HCT116 (cell line): ENCODE measurements around the gene ALKBH7. TPM values are rescaled to one million over a fixed set of nuclear protein-coding genes. Genes with fewer than 3 reads are reported as not detected.

Experiments used
- ATAC-seq: fragments of 200-7000 bp; cut with Tn5 transposase; 2 replicates; pipeline ENCODE4 v1.9.1; 2020; ENCODE audit warnings: mild to moderate bottlenecking, moderate library complexity
- BruUV-seq: library from RNA; stranded (reverse); fragments of 400-500 nt; replicated peaks from 2 replicates; lab custom pipeline; 2021; lab: Mats Ljungman, UMichigan
- CTCF ChIA-PET: fragments of 300-600 bp; sonication (Branson Sonifier 250); formaldehyde crosslinking; loops from one replicate; lab custom pipeline; 2021; ENCODE audit warnings: antibody characterized with exemption; lab: Charles Lee
- POLR2A ChIA-PET: fragments of 300-600, 350-600 bp; sonication (Branson Sonifier 250); formaldehyde crosslinking; loops from one replicate; lab custom pipeline; 2021; ENCODE audit warnings: antibody characterized with exemption; lab: Charles Lee
- RAD21 ChIA-PET, 2 experiments: fragments of 300-600 bp; sonication (Branson Sonifier 250); formaldehyde crosslinking; loops; one replicate each; lab custom pipeline; 2023; ENCODE audit warnings: low total read pairs in 2 of 2; ENCODE audit not compliant: uncharacterized antibody in 2 of 2, unreplicated experiment in 2 of 2, low non-redundant PET in 1 of 2; lab: Charles Lee
- DNase-seq: peaks from one replicate; pipeline ENCODE4 v3.0.0-alpha.2; 2010; ENCODE audit warnings: low read depth, low spot score
- H2AFZ ChIP-seq: fragments of 200-600 bp; shearing (Covaris generic), sonication (generic); 2 replicates; pipeline ENCODE4 v1.6.1; 2017; ENCODE audit warnings: low read depth, mixed run types, mixed read lengths, antibody characterized with exemption, low read length; ENCODE audit not compliant: poor library complexity, severe bottlenecking
- H3K27ac ChIP-seq: 2 replicates; pipeline ENCODE4 v1.5.1; 2012; ENCODE audit warnings: low read depth, low read length
- H3K27me3 ChIP-seq: fragments of 200-600 bp; sonication (generic); 2 replicates; pipeline ENCODE4 v1.6.1; 2016; ENCODE audit warnings: mixed run types, low read length, mixed read lengths; ENCODE audit not compliant: insufficient read depth
- H3K36me3 ChIP-seq, 2 experiments: fragments of 200-500 bp in 1 of 2; fragments of 200-600 bp in 1 of 2; sonication (Bioruptor generic) in 1 of 2; sonication (generic) in 1 of 2; 2 replicates each; pipeline versions ENCODE4 v1.5.1 to v1.6.1; 2014 to 2016; ENCODE audit warnings: low read length in 2 of 2, inconsistent platforms in 1 of 2, mixed read lengths in 1 of 2, mixed run types in 1 of 2; ENCODE audit not compliant: insufficient read depth in 2 of 2, control insufficient read depth in 1 of 2
- H3K4me1 ChIP-seq, 2 experiments: fragments of 200-600 bp in 1 of 2; sonication (generic) in 1 of 2; 2 replicates each; pipeline versions ENCODE4 v1.5.1 to v1.6.1; 2012 to 2017; ENCODE audit warnings: low read length in 2 of 2, inconsistent platforms in 1 of 2, mild to moderate bottlenecking in 1 of 2, mixed read lengths in 1 of 2, mixed run types in 1 of 2, moderate library complexity in 1 of 2; ENCODE audit not compliant: insufficient read depth in 2 of 2, control insufficient read depth in 1 of 2
- H3K4me2 ChIP-seq: fragments of 200-600 bp; sonication (generic); 2 replicates; pipeline ENCODE4 v1.6.1; 2017; ENCODE audit warnings: mixed run types, low read length, mixed read lengths
- H3K4me3 ChIP-seq, 2 experiments: fragments of 200-600 bp in 1 of 2; sonication (generic) in 1 of 2; replicated peaks in 1 of 2; 2 replicates each; pipeline ENCODE4 v1.5.1; 2011 to 2016; ENCODE audit warnings: low read length in 2 of 2, control low read depth in 1 of 2, low read depth in 1 of 2, mild to moderate bottlenecking in 1 of 2, mixed read lengths in 1 of 2, mixed run types in 1 of 2
- H3K79me2 ChIP-seq: fragments of 200-600 bp; sonication (generic); 2 replicates; pipeline ENCODE4 v1.6.1; 2017; ENCODE audit warnings: mild to moderate bottlenecking, mixed run types, low read length, moderate library complexity, mixed read lengths; ENCODE audit not compliant: insufficient read depth
- H3K9ac ChIP-seq: fragments of 200-600 bp; sonication (generic); 2 replicates; pipeline ENCODE4 v1.6.1; 2016; ENCODE audit warnings: low read length, mixed read lengths
- H3K9me2 ChIP-seq: fragments of 200-600 bp; sonication (generic), shearing (Covaris generic); 2 replicates; pipeline ENCODE4 v1.6.1; 2017; ENCODE audit warnings: mixed run types, mild to moderate bottlenecking, moderate library complexity; ENCODE audit not compliant: insufficient read depth
- H3K9me3 ChIP-seq, 2 experiments: fragments of 200-500 bp in 1 of 2; fragments of 200-600 bp in 1 of 2; sonication (Bioruptor generic) in 1 of 2; sonication (generic) in 1 of 2; 2 replicates each; pipeline ENCODE4 v1.6.1; 2014 to 2017; ENCODE audit warnings: low read length in 2 of 2, mixed read lengths in 2 of 2, inconsistent platforms in 1 of 2, low read depth in 1 of 2, mild to moderate bottlenecking in 1 of 2, mixed run types in 1 of 2, moderate library complexity in 1 of 2; ENCODE audit not compliant: control insufficient read depth in 1 of 2, insufficient read depth in 1 of 2
- H4K20me1 ChIP-seq: fragments of 200-600 bp; sonication (generic), shearing (Covaris generic); 2 replicates; pipeline ENCODE4 v1.6.1; 2017; ENCODE audit warnings: mixed run types, mild to moderate bottlenecking, moderate library complexity; ENCODE audit not compliant: insufficient read depth
- CEBPB ChIP-seq: IDR thresholded peaks from 2 replicates; pipeline ENCODE4 v1.6.1; 2012; ENCODE audit warnings: low read depth
- CTCF ChIP-seq, 3 experiments: fragments of 200-600 bp in 1 of 3; sonication (generic) in 1 of 3; IDR thresholded peaks in 2 of 3; conservative IDR thresholded peaks in 1 of 3; 2 replicates each; pipeline ENCODE4 v1.5.1; 2012 to 2017; ENCODE audit warnings: low read depth in 2 of 3, low read length in 2 of 3, antibody characterized with exemption in 1 of 3, borderline replicate concordance in 1 of 3, control low read depth in 1 of 3, mild to moderate bottlenecking in 1 of 3, mixed read lengths in 1 of 3, mixed run types in 1 of 3, moderate library complexity in 1 of 3; ENCODE audit not compliant: insufficient read depth in 1 of 3
- POLR2A ChIP-seq: IDR thresholded peaks from 2 replicates; pipeline ENCODE4 v1.7.0; 2011; ENCODE audit warnings: borderline replicate concordance; ENCODE audit not compliant: insufficient read depth, insufficient read length; ENCODE audit errors: extremely low read depth
- POLR2AphosphoS5 ChIP-seq: IDR thresholded peaks from 2 replicates; pipeline ENCODE4 v1.6.1; 2011; ENCODE audit warnings: mild to moderate bottlenecking, low read depth, low read length, moderate library complexity
- RAD21 ChIP-seq: IDR thresholded peaks from 2 replicates; pipeline ENCODE4 v1.6.1; 2012; ENCODE audit warnings: low read depth, mild to moderate bottlenecking
- SRF ChIP-seq: IDR thresholded peaks from 2 replicates; pipeline ENCODE4 v1.6.1; 2012; ENCODE audit warnings: low read depth
- ZBTB33 ChIP-seq: IDR thresholded peaks from 2 replicates; pipeline ENCODE4 v1.6.1; 2011; ENCODE audit warnings: mild to moderate bottlenecking, low read length, moderate library complexity; ENCODE audit not compliant: insufficient replicate concordance; ENCODE audit errors: extremely low read depth
- ZFX ChIP-seq: fragments of 450-650 bp; IDR thresholded peaks from 2 replicates; pipeline ENCODE4 v1.6.1; 2017
- intact Hi-C: fragments of 100-400 bp; cut with micrococcal nuclease; formaldehyde crosslinking; loops from 2 replicates; pipeline ENCODE4 v1.10.0; 2022
- total RNA-seq: library from RNA; stranded (reverse); gene quantifications from one replicate; pipeline ENCODE4 v1.2.1, GENCODE V29; 2021; ENCODE audit not compliant: unreplicated experiment

The ALKBH7 gene
- total RNA-seq, 1 experiment from 2014 or later = 57.1 TPM

- TF ChIP-seq POLR2AphosphoS5 = no peak
- no peak for TF ChIP-seq CEBPB
Observed at GRCh38 chr19:6412061-6412446, 39.5 kb downstream of the ALKBH7 start (continued).

- Histone ChIP-seq H3K27ac (no peak overlapping the region), H4K20me1 (no peaks in the 10 kb centered on the region), H3K27me3 (no peaks in the 10 kb centered on the region), H3K4me1 (no peaks in the 10 kb centered on the region), H3K4me2 (no peak overlapping the region), H3K79me2 (peaks cover 12% of the 10 kb centered on the region; the same call in 1 of the 2 replicates), H3K9me2 (no peaks in the 10 kb centered on the region), H2AFZ (no peak overlapping the region), H3K4me3 (no peak overlapping the region)
- POLR2A ChIA-PET = no interaction called here
- ATAC-seq = peak; percentile 91
- no peak for TF ChIP-seq ZBTB33
- TF ChIP-seq CTCF (IDR thresholded peaks at IDR 0.05 in 2 of 3, conservative IDR thresholded peaks at IDR 0.05 in 1 of 3; ENCODE audit: borderline replicate concordance in 1 of 3, insufficient read depth in 1 of 3, low read depth in 2 of 3, low read length in 2 of 3) = peak; percentile 48 to 95 (median 87); a peak in 5 of 6 replicates
- TF ChIP-seq POLR2AphosphoS5 = no peak; the same call in 1 of the 2 replicates
- no peak for TF ChIP-seq POLR2A
- no peak for TF ChIP-seq SRF
- no peak for TF ChIP-seq ZFX
- TF ChIP-seq RAD21 = peak; percentile 57
- TF ChIP-seq, all 23 proteins: peak for 2
- no peak overlapping the region for H3K9ac ChIP-seq
- ChIA-PET RAD21 (no interaction called here), CTCF (no interaction called here)
- peak; percentile 31 for DNase-seq
- no peaks in the 10 kb centered on the region for H3K9me3 ChIP-seq
- no TSS peak for BruUV-seq
- intact Hi-C loops = no loop called here
- H3K36me3 ChIP-seq = peaks cover 25 to 32% of the 10 kb centered on the region in 2 experiments
Observed at GRCh38 chr19:6412447-6413091, 40.0 kb downstream of the ALKBH7 start.
